GM12878 (cell line): ENCODE measurements around the gene TRDN. TPM values are rescaled to one million over a fixed set of nuclear protein-coding genes. Genes with fewer than 3 reads are reported as not detected.

Experiments used
- ATAC-seq: fragments of 200-7000 bp; cut with Tn5 transposase; 3 replicates; pipeline ENCODE4 v1.9.1; 2020; ENCODE audit warnings: mild to moderate bottlenecking, moderate library complexity
- BruUV-seq: library from RNA; stranded (reverse); fragments of 400-500 nt; replicated peaks from 2 replicates; lab custom pipeline; 2021; lab: Mats Ljungman, UMichigan
- CTCF ChIA-PET: fragments of 300-600 bp; sonication (Branson Sonifier 250); formaldehyde crosslinking; extraction: SDS; loops from one replicate; lab custom pipeline; 2021; ENCODE audit warnings: inconsistent platforms; lab: Yijun Ruan, JAX
- POLR2A ChIA-PET: fragments of 350-600 bp; formaldehyde crosslinking; extraction: SDS; loops from one replicate; lab custom pipeline; 2021; ENCODE audit warnings: inconsistent platforms; lab: Charles Lee
- RAD21 ChIA-PET: fragments of 300-600 bp; sonication (Branson Sonifier 250); formaldehyde crosslinking; loops from one replicate; lab custom pipeline; 2023; ENCODE audit warnings: antibody characterized with exemption; ENCODE audit not compliant: unreplicated experiment; lab: Charles Lee
- SMC1A ChIA-PET: fragments of 300-600 bp; sonication (Branson Sonifier 250); formaldehyde crosslinking; loops from one replicate; lab custom pipeline; 2023; ENCODE audit not compliant: unreplicated experiment, uncharacterized antibody; lab: Charles Lee
- DNase-seq: peaks from one replicate; pipeline ENCODE4 v3.0.0-alpha.2; 2011; ENCODE audit warnings: low read depth, low spot score
- FAIRE-seq: peaks from 3 replicates; lab custom pipeline; 2011; peaks lifted over from hg19 to GRCh38; lab: Jason Lieb, UNC
- H2AFZ ChIP-seq: 2 replicates; pipeline ENCODE4 v1.6.0; 2011; ENCODE audit warnings: low read depth, low read length, control low read depth; ENCODE audit not compliant: control insufficient read depth
- H3K27ac ChIP-seq: 2 replicates; pipeline ENCODE4 v1.5.1; 2011; ENCODE audit warnings: control low read depth; ENCODE audit not compliant: control insufficient read depth, insufficient read depth
- H3K27me3 ChIP-seq, 2 experiments: replicated peaks in 1 of 2; 2 replicates each; pipeline versions ENCODE4 v1.6.0 to v1.6.1; 2011; ENCODE audit warnings: low read length in 1 of 2; ENCODE audit not compliant: control insufficient read depth in 2 of 2, insufficient read depth in 2 of 2
- H3K36me3 ChIP-seq, 2 experiments: 2 replicates each; pipeline ENCODE4 v1.5.1; 2011; ENCODE audit warnings: low read length in 1 of 2; ENCODE audit not compliant: control insufficient read depth in 2 of 2, insufficient read depth in 2 of 2
- H3K4me1 ChIP-seq: 2 replicates; pipeline ENCODE4 v1.6.1; 2011; ENCODE audit warnings: mild to moderate bottlenecking, low read length, moderate library complexity, mixed read lengths; ENCODE audit not compliant: control insufficient read depth, insufficient read depth
- H3K4me2 ChIP-seq: 2 replicates; pipeline ENCODE4 v1.6.0; 2011; ENCODE audit warnings: control low read depth; ENCODE audit not compliant: control insufficient read depth, insufficient read depth
- H3K4me3 ChIP-seq: fragments of 200-600 bp; sonication (generic); 2 replicates; pipeline ENCODE4 v1.5.1; 2016
- H3K79me2 ChIP-seq: 2 replicates; pipeline ENCODE4 v1.6.0; 2011; ENCODE audit warnings: low read length; ENCODE audit not compliant: control insufficient read depth, insufficient read depth
- H3K9ac ChIP-seq: 2 replicates; pipeline ENCODE4 v1.8.0; 2011; ENCODE audit warnings: low read length, control low read depth, mixed read lengths; ENCODE audit not compliant: control insufficient read depth, insufficient read depth
- H3K9me3 ChIP-seq: replicated peaks from 3 replicates; pipeline ENCODE4 v1.5.1; 2011; ENCODE audit warnings: mild to moderate bottlenecking, low read length; ENCODE audit not compliant: control insufficient read depth, insufficient read depth
- H4K20me1 ChIP-seq: 2 replicates; pipeline ENCODE4 v1.6.0; 2011; ENCODE audit not compliant: control insufficient read depth, insufficient read depth
- CHD2 ChIP-seq: IDR thresholded peaks from 2 replicates; pipeline ENCODE4 v1.6.1; 2011; ENCODE audit warnings: low read depth, low read length, improper control_type of control experiment, borderline replicate concordance
- GABPA ChIP-seq: IDR thresholded peaks from 2 replicates; pipeline ENCODE4 v1.6.1; 2014; ENCODE audit warnings: antibody characterized with exemption, low read depth, mild to moderate bottlenecking, inconsistent platforms
- MEF2B ChIP-seq: fragments of 450-650 bp; IDR thresholded peaks from 2 replicates; pipeline ENCODE4 v1.6.1; 2018; ENCODE audit warnings: mild to moderate bottlenecking, moderate library complexity; ENCODE audit not compliant: partially characterized antibody, poor library complexity, severe bottlenecking
- NRF1 ChIP-seq: conservative IDR thresholded peaks from 2 replicates; pipeline ENCODE4 v1.6.1; 2011; ENCODE audit warnings: mild to moderate bottlenecking, low read depth, low read length, improper control_type of control experiment
- RAD21 ChIP-seq: IDR thresholded peaks from 2 replicates; pipeline ENCODE4 v1.6.1; 2011; ENCODE audit warnings: mild to moderate bottlenecking, low read depth, low read length, moderate library complexity; ENCODE audit not compliant: insufficient read depth
- RELA ChIP-seq: fragments of 450-650 bp; IDR thresholded peaks from 2 replicates; pipeline ENCODE4 v1.8.0; 2014; ENCODE audit warnings: borderline replicate concordance; ENCODE audit not compliant: partially characterized antibody
- SMAD5 ChIP-seq: IDR thresholded peaks from 2 replicates; pipeline ENCODE4 v1.6.1; 2016; ENCODE audit warnings: antibody characterized with exemption, low read depth
- TCF12 ChIP-seq: IDR thresholded peaks from 2 replicates; pipeline ENCODE4 v1.6.1; 2011; ENCODE audit warnings: low read depth, mild to moderate bottlenecking, low read length
- WRNIP1 ChIP-seq: IDR thresholded peaks from 2 replicates; pipeline ENCODE4 v1.6.1; 2011; ENCODE audit warnings: low read depth, low read length, improper control_type of control experiment, borderline replicate concordance
- ZNF207 ChIP-seq: fragments of 450-650 bp; IDR thresholded peaks from 2 replicates; pipeline ENCODE4 v1.6.1; 2014; ENCODE audit warnings: antibody characterized with exemption, mild to moderate bottlenecking, borderline replicate concordance
- in situ Hi-C: fragments of 300-500 bp; cut with MboI; formaldehyde crosslinking; loops from 9 replicates; pipeline ENCODE4 v1.14.3; 2018; ENCODE audit warnings: mixed read lengths
- intact Hi-C: fragments of 100-400 bp; cut with micrococcal nuclease; formaldehyde crosslinking; loops from one replicate; pipeline ENCODE4 v1.14.2; 2022; ENCODE audit not compliant: unreplicated experiment
- polyA plus RNA-seq, 11 experiments: library from polyadenylated mRNA; depleted of rRNA in 4 of 11; unstranded in 6 of 11; stranded (reverse) in 5 of 11; fragments of >200 nt; fragmentation: Nextera tagmentation in 4 of 11; fragmentation: Illumina TruSeq in 1 of 11; extraction: Ambion mirVana in 4 of 11; extraction: Trizol in 1 of 11; gene quantifications; 1 replicate in 1 of 11; 2 replicates in 10 of 11; pipeline versions ENCODE4 v1.2.1 to v1.2.3, GENCODE V29; 2011 to 2016; ENCODE audit warnings: inconsistent platforms in 2 of 11, missing spikeins in 2 of 11, low read depth in 1 of 11
- total RNA-seq, 4 experiments: library from RNA; depleted of rRNA in 3 of 4; stranded (reverse); fragments of >200 nt in 3 of 4; fragmentation: Illumina TruSeq in 1 of 4; extraction: Trizol in 1 of 4; gene quantifications; 2 replicates each; pipeline versions ENCODE4 v1.2.1 to v1.2.3, GENCODE V29; 2013 to 2021
- TF ChIP-seq, protein P1 (sequence below), 3 experiments: IDR thresholded peaks in 2 of 3; conservative IDR thresholded peaks in 1 of 3; 2 replicates each; pipeline ENCODE4 v1.5.1; 2011; ENCODE audit warnings: low read depth in 3 of 3, low read length in 3 of 3, mild to moderate bottlenecking in 3 of 3, control low read depth in 2 of 3, moderate library complexity in 2 of 3, inconsistent platforms in 1 of 3, mixed read lengths in 1 of 3; ENCODE audit not compliant: control insufficient read depth in 2 of 3, insufficient read depth in 1 of 3; ENCODE audit errors: extremely low read depth in 1 of 3
- TF ChIP-seq, protein P2 (sequence below): IDR thresholded peaks from 2 replicates; pipeline ENCODE4 v1.6.1; 2012; ENCODE audit warnings: mild to moderate bottlenecking, low read depth, low read length
- TF ChIP-seq, protein P3 (sequence below): IDR thresholded peaks from 2 replicates; pipeline ENCODE4 v1.6.1; 2011; ENCODE audit warnings: borderline replicate concordance, low read depth, mild to moderate bottlenecking, moderate library complexity, low read length; ENCODE audit not compliant: insufficient read depth, poor library complexity, severe bottlenecking
- TF ChIP-seq, protein P4 (sequence below): fragments of 450-650 bp; formaldehyde crosslinking; IDR thresholded peaks from 2 replicates; pipeline ENCODE4 v1.4.0; 2020; ENCODE audit warnings: mild to moderate bottlenecking, moderate library complexity

Gene TRDN
- total and polyA plus RNA-seq, 10 of the 15 experiments (the other 5 are each of a cell fraction or from before 2014, with no cell fraction given) = not detected

DNA sequence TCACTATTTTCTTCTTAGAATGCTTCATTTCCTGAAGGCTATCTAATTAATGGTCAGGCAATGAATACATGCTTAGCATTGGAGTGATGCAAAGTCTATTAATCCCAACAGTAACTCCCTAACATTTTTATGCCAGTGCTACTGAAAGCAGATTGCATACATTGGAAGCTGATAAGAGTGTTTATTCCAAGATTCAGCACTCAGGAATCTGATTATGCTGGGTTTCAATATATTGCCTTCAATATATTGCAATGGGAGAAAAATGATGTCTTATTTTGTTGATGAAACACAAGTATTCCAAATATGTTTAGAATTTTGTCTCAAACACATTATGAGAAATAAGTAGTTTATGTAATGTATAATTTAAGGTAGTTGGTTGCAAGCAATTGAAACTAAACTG lies 26.7 kb upstream of the TRDN start:
- SMC1A ChIA-PET = interaction anchor here (0.5 to 0.7 kb wide), 2 partner anchors 70 to 1668 kb away, joined by 3 read pairs; no protein-coding TSS in a partner anchor
- H3K27ac ChIP-seq = no peak overlapping the region
- intact Hi-C loops (no loop called here), in situ Hi-C loops (no loop called here)
- H3K4me1 ChIP-seq = no peaks in the 10 kb centered on the region
- POLR2A ChIA-PET = no interaction called here
- H4K20me1 ChIP-seq = no peaks in the 10 kb centered on the region
- H3K36me3 ChIP-seq = no peaks in the 10 kb centered on the region
- no peak overlapping the region for H3K9ac ChIP-seq
- H3K9me3 ChIP-seq = no peaks in the 10 kb centered on the region
- H3K79me2 ChIP-seq = no peaks in the 10 kb centered on the region
- H3K4me3 ChIP-seq = no peak overlapping the region
- FAIRE-seq = no peak
- no peak for ATAC-seq
- H3K4me2 ChIP-seq = no peak overlapping the region
- CTCF ChIA-PET = no interaction called here
- RAD21 ChIA-PET = interaction anchor here (1.0 to 1.1 kb wide), 2 partner anchors 8 to 247 kb away, joined by 3 to 4 read pairs; no protein-coding TSS in a partner anchor
- BruUV-seq = no TSS peak
- no peak overlapping the region for H2AFZ ChIP-seq
- no peak for DNase-seq
- no peaks in the 10 kb centered on the region for H3K27me3 ChIP-seq
- no peak for TF ChIP-seq ZNF207
- TF ChIP-seq, protein P1, sequence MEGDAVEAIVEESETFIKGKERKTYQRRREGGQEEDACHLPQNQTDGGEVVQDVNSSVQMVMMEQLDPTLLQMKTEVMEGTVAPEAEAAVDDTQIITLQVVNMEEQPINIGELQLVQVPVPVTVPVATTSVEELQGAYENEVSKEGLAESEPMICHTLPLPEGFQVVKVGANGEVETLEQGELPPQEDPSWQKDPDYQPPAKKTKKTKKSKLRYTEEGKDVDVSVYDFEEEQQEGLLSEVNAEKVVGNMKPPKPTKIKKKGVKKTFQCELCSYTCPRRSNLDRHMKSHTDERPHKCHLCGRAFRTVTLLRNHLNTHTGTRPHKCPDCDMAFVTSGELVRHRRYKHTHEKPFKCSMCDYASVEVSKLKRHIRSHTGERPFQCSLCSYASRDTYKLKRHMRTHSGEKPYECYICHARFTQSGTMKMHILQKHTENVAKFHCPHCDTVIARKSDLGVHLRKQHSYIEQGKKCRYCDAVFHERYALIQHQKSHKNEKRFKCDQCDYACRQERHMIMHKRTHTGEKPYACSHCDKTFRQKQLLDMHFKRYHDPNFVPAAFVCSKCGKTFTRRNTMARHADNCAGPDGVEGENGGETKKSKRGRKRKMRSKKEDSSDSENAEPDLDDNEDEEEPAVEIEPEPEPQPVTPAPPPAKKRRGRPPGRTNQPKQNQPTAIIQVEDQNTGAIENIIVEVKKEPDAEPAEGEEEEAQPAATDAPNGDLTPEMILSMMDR (IDR thresholded peaks at IDR 0.05 in 2 of 3, conservative IDR thresholded peaks at IDR 0.05 in 1 of 3; ENCODE audit: control insufficient read depth in 2 of 3, extremely low read depth in 1 of 3, insufficient read depth in 1 of 3, low read depth in 3 of 3, low read length in 3 of 3) = no peak
- no peak for TF ChIP-seq TCF12
- TF ChIP-seq SMAD5 = no peak
- TF ChIP-seq, protein P2, sequence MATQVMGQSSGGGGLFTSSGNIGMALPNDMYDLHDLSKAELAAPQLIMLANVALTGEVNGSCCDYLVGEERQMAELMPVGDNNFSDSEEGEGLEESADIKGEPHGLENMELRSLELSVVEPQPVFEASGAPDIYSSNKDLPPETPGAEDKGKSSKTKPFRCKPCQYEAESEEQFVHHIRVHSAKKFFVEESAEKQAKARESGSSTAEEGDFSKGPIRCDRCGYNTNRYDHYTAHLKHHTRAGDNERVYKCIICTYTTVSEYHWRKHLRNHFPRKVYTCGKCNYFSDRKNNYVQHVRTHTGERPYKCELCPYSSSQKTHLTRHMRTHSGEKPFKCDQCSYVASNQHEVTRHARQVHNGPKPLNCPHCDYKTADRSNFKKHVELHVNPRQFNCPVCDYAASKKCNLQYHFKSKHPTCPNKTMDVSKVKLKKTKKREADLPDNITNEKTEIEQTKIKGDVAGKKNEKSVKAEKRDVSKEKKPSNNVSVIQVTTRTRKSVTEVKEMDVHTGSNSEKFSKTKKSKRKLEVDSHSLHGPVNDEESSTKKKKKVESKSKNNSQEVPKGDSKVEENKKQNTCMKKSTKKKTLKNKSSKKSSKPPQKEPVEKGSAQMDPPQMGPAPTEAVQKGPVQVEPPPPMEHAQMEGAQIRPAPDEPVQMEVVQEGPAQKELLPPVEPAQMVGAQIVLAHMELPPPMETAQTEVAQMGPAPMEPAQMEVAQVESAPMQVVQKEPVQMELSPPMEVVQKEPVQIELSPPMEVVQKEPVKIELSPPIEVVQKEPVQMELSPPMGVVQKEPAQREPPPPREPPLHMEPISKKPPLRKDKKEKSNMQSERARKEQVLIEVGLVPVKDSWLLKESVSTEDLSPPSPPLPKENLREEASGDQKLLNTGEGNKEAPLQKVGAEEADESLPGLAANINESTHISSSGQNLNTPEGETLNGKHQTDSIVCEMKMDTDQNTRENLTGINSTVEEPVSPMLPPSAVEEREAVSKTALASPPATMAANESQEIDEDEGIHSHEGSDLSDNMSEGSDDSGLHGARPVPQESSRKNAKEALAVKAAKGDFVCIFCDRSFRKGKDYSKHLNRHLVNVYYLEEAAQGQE = no peak
- TF ChIP-seq, protein P3, sequence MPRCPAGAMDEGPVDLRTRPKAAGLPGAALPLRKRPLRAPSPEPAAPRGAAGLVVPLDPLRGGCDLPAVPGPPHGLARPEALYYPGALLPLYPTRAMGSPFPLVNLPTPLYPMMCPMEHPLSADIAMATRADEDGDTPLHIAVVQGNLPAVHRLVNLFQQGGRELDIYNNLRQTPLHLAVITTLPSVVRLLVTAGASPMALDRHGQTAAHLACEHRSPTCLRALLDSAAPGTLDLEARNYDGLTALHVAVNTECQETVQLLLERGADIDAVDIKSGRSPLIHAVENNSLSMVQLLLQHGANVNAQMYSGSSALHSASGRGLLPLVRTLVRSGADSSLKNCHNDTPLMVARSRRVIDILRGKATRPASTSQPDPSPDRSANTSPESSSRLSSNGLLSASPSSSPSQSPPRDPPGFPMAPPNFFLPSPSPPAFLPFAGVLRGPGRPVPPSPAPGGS = no peak
- TF ChIP-seq CHD2 = no peak
- no peak for TF ChIP-seq MEF2B
- TF ChIP-seq GABPA = no peak
- no peak for TF ChIP-seq WRNIP1
- TF ChIP-seq RAD21 = no peak
- TF ChIP-seq, protein P4, sequence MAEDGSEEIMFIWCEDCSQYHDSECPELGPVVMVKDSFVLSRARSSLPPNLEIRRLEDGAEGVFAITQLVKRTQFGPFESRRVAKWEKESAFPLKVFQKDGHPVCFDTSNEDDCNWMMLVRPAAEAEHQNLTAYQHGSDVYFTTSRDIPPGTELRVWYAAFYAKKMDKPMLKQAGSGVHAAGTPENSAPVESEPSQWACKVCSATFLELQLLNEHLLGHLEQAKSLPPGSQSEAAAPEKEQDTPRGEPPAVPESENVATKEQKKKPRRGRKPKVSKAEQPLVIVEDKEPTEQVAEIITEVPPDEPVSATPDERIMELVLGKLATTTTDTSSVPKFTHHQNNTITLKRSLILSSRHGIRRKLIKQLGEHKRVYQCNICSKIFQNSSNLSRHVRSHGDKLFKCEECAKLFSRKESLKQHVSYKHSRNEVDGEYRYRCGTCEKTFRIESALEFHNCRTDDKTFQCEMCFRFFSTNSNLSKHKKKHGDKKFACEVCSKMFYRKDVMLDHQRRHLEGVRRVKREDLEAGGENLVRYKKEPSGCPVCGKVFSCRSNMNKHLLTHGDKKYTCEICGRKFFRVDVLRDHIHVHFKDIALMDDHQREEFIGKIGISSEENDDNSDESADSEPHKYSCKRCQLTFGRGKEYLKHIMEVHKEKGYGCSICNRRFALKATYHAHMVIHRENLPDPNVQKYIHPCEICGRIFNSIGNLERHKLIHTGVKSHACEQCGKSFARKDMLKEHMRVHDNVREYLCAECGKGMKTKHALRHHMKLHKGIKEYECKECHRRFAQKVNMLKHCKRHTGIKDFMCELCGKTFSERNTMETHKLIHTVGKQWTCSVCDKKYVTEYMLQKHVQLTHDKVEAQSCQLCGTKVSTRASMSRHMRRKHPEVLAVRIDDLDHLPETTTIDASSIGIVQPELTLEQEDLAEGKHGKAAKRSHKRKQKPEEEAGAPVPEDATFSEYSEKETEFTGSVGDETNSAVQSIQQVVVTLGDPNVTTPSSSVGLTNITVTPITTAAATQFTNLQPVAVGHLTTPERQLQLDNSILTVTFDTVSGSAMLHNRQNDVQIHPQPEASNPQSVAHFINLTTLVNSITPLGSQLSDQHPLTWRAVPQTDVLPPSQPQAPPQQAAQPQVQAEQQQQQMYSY (CRISPR knock-in tag) = no peak
- TF ChIP-seq NRF1 = no peak
- TF ChIP-seq RELA = no peak
